Neural progenitor cell (in vitro differentiated cells): ENCODE data around the gene SCGB3A1.

Source experiments
- EZH2 ChIP-seq: fragments of 200-600 bp; sonication (generic); IDR thresholded peaks from 2 replicates; pipeline ENCODE4 v1.6.1; 2017; ENCODE audit warnings: antibody characterized with exemption, mild to moderate bottlenecking, moderate library complexity
- EZH2phosphoT487 ChIP-seq: fragments of 200-600 bp; sonication (generic); IDR thresholded peaks from 2 replicates; pipeline ENCODE4 v1.6.1; 2017; ENCODE audit warnings: antibody characterized with exemption
- TF ChIP-seq, protein P1 (sequence below): fragments of 200-600 bp; sonication (generic); IDR thresholded peaks from 2 replicates; pipeline ENCODE4 v1.5.1; 2017; ENCODE audit warnings: antibody characterized with exemption, mild to moderate bottlenecking

GRCh38 chr5:180595046-180595379, 3.7 kb upstream of the SCGB3A1 start:
- TF ChIP-seq, protein P1, sequence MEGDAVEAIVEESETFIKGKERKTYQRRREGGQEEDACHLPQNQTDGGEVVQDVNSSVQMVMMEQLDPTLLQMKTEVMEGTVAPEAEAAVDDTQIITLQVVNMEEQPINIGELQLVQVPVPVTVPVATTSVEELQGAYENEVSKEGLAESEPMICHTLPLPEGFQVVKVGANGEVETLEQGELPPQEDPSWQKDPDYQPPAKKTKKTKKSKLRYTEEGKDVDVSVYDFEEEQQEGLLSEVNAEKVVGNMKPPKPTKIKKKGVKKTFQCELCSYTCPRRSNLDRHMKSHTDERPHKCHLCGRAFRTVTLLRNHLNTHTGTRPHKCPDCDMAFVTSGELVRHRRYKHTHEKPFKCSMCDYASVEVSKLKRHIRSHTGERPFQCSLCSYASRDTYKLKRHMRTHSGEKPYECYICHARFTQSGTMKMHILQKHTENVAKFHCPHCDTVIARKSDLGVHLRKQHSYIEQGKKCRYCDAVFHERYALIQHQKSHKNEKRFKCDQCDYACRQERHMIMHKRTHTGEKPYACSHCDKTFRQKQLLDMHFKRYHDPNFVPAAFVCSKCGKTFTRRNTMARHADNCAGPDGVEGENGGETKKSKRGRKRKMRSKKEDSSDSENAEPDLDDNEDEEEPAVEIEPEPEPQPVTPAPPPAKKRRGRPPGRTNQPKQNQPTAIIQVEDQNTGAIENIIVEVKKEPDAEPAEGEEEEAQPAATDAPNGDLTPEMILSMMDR = no peak
- TF ChIP-seq EZH2 (no peak), EZH2phosphoT487 (no peak)
